Coronary artery (tissue), 2 donors: ENCODE results near the gene IL10RA.
"Not testable (repeated sequence)": the region's sequence is repeated elsewhere in the genome, so short reads cannot be mapped to it uniquely, and the experiment has no call there.

ENCODE experiments used
- DNase-seq: peaks from one replicate; pipeline ENCODE4 v3.0.0-alpha.2; 2017; ENCODE audit warnings: low spot score
- H3K27ac ChIP-seq, 2 donors: fragments of 200-600 bp; sonication (generic); one replicate each; pipeline ENCODE4 v1.5.1; 2016 to 2019
- H3K4me3 ChIP-seq: fragments of 200-600 bp; sonication (generic); 2 replicates; pipeline ENCODE4 v1.5.1; 2016; ENCODE audit warnings: mild to moderate bottlenecking, moderate library complexity
- TF ChIP-seq, protein P1 (sequence below): fragments of 200-600 bp; sonication (generic); IDR thresholded peaks from one replicate; pipeline ENCODE4 v1.5.1; 2019; ENCODE audit warnings: antibody characterized with exemption

IL10RA gene

DNA sequence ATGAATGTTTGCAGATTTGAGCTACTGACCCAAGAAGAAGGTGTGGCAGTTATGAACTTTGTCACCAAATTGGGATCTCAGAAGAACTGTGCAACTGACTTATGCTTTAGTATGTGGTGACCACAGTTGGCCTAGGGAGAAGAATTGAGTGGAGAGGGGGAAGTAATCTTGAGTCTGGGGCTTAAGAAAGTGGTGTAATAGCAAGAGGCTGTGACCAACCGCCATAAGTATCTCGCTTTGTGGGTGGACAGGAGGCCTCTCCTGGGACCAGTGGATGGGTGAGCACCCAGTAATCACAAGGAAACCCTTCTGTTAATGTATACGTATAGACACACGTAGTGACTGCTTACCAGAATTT is 12.7 kb upstream of the IL10RA start:
- TF ChIP-seq, protein P1, sequence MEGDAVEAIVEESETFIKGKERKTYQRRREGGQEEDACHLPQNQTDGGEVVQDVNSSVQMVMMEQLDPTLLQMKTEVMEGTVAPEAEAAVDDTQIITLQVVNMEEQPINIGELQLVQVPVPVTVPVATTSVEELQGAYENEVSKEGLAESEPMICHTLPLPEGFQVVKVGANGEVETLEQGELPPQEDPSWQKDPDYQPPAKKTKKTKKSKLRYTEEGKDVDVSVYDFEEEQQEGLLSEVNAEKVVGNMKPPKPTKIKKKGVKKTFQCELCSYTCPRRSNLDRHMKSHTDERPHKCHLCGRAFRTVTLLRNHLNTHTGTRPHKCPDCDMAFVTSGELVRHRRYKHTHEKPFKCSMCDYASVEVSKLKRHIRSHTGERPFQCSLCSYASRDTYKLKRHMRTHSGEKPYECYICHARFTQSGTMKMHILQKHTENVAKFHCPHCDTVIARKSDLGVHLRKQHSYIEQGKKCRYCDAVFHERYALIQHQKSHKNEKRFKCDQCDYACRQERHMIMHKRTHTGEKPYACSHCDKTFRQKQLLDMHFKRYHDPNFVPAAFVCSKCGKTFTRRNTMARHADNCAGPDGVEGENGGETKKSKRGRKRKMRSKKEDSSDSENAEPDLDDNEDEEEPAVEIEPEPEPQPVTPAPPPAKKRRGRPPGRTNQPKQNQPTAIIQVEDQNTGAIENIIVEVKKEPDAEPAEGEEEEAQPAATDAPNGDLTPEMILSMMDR: no peak

DNA sequence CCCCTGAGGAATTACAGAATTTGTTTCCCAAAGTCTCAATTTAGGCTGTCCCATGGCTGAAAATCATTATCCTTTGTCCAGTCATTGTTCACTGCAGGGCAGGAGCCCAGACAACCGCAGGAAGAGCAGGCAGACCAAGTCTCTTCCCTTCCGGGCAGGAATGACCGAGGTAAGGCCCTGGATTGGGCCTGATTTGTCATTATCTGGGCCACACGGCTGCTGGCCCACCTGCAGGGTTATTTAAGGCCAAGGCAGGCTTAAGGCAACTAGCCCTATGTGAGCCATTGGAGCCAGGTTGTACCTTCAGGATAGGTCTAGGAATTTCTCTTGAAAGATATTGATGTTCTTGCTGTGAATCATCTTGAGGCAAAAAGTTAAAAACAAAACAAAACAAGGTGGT is 9.7 kb upstream of the IL10RA start:
- Histone ChIP-seq H3K27ac (peak overlapping the region in 1 of 2 donors; percentile 47), H3K4me3 (no peak overlapping the region)
- TF ChIP-seq, protein P1: no peak
- no peak for DNase-seq

More for the DNA sequence above, 12.7 kb upstream of the IL10RA start:
- H3K27ac ChIP-seq: peak overlapping the region in 1 of 2 donors; percentile 2
- DNase-seq: no peak
- H3K4me3 ChIP-seq: no peak overlapping the region

DNA sequence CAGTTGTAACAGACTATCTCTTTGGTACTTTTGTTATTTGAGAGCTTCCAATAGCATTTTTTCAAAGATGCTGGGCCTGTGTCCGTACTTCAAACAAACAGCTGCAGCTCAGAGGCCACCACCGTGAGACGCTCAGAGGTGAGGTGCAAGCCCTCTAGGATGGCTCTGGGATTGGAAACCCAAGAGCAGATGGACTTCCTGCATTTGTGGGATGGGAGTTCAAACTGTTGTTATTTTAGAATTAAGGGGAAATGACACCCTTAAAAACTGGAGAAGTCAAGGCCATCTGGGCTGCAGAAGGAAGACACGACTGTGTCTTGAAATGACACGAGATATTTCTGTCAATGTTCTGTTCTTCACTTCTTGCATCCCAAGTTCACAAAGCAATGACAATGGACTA is 9.2 kb upstream of the IL10RA start:
- Histone ChIP-seq H3K4me3 (no peak overlapping the region), H3K27ac (peak overlapping the region in 1 of 2 donors; percentile 47)
- TF ChIP-seq, protein P1: no peak
- no peak for DNase-seq

DNA sequence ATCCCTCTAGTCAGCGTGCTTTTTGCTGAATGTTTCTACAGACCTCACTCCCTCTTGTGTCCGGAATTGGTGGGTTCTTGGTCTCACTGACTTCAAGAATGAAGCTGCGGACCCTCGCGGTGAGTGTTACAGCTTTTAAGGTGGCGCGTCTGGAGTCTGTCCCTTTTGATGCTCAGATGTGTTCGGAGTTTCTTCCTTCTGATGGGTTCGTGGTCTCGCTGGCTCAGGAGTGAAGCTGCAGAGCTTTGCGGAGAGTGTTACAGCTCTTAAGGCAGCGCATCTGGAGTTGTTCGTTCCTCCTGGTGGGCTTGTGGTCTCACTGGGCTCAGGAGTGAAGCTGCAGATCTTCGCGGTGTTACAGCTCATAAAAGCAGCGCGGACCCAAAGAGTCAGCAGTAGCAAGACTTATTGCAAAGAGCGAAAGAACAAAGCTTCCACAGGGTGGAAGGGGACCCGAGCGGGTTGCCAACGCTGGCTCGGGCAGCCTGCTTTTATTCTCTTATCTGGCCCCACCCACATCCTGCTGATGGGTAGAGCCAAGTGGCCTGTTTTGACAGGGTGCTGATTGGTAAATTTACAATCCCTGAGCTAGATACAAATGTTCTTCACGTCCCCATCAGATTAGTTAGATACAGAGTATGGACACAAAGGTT is 8.5 kb upstream of the IL10RA start:
- not testable (repeated sequence) for DNase-seq, H3K4me3 ChIP-seq
- peak overlapping the region in 1 of 2 donors; percentile 50 for H3K27ac ChIP-seq

DNA sequence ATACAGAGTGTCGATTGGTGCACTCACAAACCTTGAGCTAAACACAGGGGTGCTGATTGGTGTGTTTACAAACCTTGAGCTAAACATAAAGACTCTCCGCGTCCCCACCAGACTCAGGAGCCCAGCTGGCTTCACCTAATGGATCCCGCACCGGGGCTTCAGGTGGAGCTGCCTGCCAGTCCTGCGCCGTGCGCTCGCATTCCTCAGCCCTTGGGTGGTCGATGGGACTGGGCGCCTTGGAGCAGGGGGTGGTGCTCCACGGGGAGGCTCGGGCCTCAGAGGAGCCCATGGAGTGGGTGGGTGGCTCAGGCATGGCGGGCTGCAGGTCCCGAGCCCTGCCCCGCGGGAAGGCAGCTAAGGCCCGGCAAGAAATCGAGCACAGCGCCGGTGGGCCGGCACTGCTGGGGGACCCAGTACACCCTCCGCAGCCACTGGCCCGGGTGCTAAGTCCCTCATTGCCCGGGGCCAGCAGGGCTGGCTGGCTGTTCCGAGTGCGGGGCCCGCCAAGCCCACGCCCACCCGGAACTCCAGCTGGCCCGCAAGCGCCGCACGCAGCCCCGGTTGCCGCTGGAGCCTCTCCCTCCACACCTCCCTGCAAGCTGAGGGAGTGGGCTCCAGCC is 7.8 kb upstream of the IL10RA start:
- H3K27ac ChIP-seq: peak overlapping the region in 1 of 2 donors; percentile 50
- not testable (repeated sequence) for DNase-seq, H3K4me3 ChIP-seq

DNA sequence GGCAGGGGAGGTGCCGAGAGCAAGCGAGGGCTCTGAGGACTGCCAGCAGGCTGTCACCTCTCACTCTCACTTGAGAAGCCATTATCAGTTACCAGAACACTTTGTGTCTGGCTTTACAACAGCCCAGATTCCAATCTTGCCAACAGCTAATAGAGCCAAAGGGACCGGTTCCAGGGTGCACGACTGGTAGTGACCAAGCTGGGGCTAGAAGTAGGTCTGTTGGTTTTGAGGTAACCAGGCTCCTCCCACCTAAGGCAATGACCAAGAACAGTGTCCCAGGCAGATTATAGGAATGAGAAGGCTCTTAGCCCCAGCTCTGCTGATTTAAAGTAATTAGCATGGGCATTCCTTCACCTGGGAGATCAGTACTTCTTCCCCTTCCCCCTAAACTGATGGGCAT is 7.2 kb upstream of the IL10RA start:
- Histone ChIP-seq H3K4me3 (no peak overlapping the region), H3K27ac (peak overlapping the region in 1 of 2 donors; percentile 50)
- no peak for DNase-seq
- TF ChIP-seq, protein P1: no peak

DNA sequence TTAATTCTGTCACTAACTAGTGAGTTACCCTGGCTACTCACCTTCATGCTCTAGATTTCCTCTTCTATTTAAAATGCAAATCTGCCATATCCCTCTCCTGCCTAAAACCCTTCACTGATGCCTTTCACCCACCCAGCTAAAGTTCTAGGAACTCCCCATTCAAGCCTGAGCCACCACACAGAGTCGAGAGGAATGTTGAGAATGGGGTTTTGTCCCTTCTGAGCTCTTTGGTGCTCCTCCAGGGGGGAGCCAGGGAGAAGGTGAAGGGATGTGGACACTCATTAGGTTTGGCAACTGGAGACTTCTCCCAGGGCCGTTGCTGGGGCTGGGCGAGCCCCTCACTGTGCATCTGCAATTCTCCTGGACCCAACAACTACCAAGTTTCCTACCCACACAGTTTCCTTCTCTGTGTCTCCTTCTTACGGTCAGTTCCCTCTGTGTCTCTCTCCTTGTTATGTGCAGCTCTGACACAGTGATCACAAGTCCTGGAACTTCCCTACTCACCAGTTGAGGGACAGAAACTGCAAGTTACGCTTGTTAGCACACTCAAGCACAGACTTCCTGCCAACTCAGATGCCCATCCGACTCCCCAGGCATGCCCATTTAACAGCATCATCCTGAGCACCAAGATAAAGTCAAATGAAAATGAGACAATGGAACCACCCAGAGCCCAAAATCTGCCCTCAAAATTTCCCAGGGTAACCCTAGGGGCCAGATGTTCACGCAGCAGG is 6.5 kb upstream of the IL10RA start:
- Histone ChIP-seq H3K27ac (peak overlapping the region in 1 of 2 donors; percentile 50), H3K4me3 (no peak overlapping the region)
- DNase-seq: no peak
- TF ChIP-seq, protein P1: no peak

DNA sequence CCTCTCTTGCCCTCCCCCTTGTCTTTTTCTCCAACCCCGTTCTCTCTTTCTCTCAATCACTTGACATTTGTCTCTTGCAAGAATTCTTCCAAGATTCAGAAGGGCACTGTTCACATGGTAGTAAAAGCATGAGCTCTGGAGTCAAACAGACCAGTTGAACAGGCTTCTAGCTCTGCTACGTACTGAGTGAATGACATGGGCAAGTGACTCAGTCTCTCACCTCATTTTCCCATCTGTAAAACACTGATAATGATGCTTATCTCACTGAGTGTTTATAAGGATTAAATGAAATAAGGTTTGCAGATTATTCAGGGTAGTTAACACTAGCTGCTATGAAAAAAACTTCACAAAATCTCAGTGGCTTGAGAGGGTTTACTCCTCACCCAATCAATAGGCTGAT is 5.9 kb upstream of the IL10RA start:
- TF ChIP-seq, protein P1: no peak

More for the DNA sequence above, 5.9 kb upstream of the IL10RA start:
- Histone ChIP-seq H3K4me3 (no peak overlapping the region), H3K27ac (peak overlapping the region in 1 of 2 donors; percentile 48)
- no peak for DNase-seq
